ENCODE data around the gene AVP. TPM values are rescaled to one million over a fixed set of nuclear protein-coding genes. Genes with fewer than 3 reads are reported as not detected.
A peak's percentile ranks its signal among the peaks of the same experiment; 100 is the strongest.

AVP gene
- total RNA-seq, 1 experiment from 2014 or later = not detected

DNA sequence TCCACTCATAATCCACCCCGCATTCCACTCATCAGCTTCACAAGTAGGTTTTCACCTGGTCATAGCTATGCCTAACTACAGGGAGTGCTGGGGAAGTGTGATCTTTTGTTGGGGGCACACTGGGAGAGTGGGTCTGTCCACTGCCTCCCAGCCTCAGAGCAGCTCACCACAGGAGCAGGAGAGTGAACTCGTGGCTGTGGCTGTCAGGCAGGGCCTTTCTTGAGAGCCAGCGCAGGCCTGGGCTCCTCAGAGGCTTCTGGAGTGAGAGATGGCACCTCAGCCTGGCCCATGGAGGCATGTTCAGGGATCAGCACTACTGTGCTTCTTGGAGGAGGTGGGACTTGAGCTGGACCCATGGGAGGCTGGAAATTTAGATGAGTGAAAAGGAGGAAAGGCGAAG is 45.1 kb downstream of the AVP start:
- Histone ChIP-seq H2BK20ac (ENCODE audit: low read depth, low read length, poor library complexity, severe bottlenecking) (no peak overlapping the region), H3T11ph (ENCODE audit: low read length) (no peak overlapping the region), H3K4me1 (ENCODE audit: insufficient read depth, low read length) (peaks cover 8% of the 10 kb centered on the region; the same call in 1 of the 2 replicates), H3K27me3 (ENCODE audit: insufficient read depth, low read length) (no peaks in the 10 kb centered on the region), H3K23ac (ENCODE audit: insufficient read length, low read depth, low read length) (no peak overlapping the region), H3K27ac (ENCODE audit: insufficient read length, low read depth, low read length) (no peak overlapping the region), H2BK12ac (ENCODE audit: insufficient read length, low read depth, low read length) (no peak overlapping the region), H2BK15ac (ENCODE audit: low read depth, low read length) (no peak overlapping the region), H2AK5ac (ENCODE audit: insufficient read length, low read length) (no peak overlapping the region), H3K79me2 (ENCODE audit: insufficient read depth, low read length) (no peaks in the 10 kb centered on the region), H4K91ac (ENCODE audit: insufficient read length, low read depth, low read length) (no peak overlapping the region), H3K14ac (ENCODE audit: insufficient read depth, low read length) (no peak overlapping the region), H3K79me1 (ENCODE audit: insufficient read depth, low read depth, low read length, poor library complexity, severe bottlenecking) (no peaks in the 10 kb centered on the region), H3K4ac (ENCODE audit: low read depth, low read length) (no peak overlapping the region), H3K23me2 (ENCODE audit: insufficient read length, low read depth, low read length, poor library complexity, severe bottlenecking) (no peaks in the 10 kb centered on the region), H4K20me1 (ENCODE audit: control insufficient read depth, insufficient read depth, insufficient read length) (no peaks in the 10 kb centered on the region), H4K8ac (replicated peaks; ENCODE audit: insufficient read length, low read depth, low read length) (no peak overlapping the region), H3K18ac (ENCODE audit: insufficient read length, low read depth, low read length) (no peak overlapping the region), H4K5ac (ENCODE audit: insufficient read length, low read depth, low read length) (no peak overlapping the region), H2BK120ac (ENCODE audit: low read depth, low read length, poor library complexity, severe bottlenecking) (no peak overlapping the region), H3K56ac (ENCODE audit: insufficient read length, low read depth, low read length) (no peak overlapping the region), H3K4me2 (ENCODE audit: insufficient read depth, insufficient read length, low read length) (no peak overlapping the region), H3K9me3 (ENCODE audit: control insufficient read depth, low read depth, low read length) (no peaks in the 10 kb centered on the region), H3K9ac (ENCODE audit: extremely low read depth, insufficient read length, low read length) (no peak overlapping the region), H2BK5ac (ENCODE audit: insufficient read length, low read length) (no peak overlapping the region), H2AFZ (ENCODE audit: low read length) (no peak overlapping the region)
- Mint-ChIP-seq H3K4me1 (peaks cover 12 to 14% of the 10 kb centered on the region in 2 experiments), H3K4me3 (no peak overlapping the region), H3K27me3 (ENCODE audit: low read depth) (no peaks in the 10 kb centered on the region; the same call in 1 of the 2 replicates), H3K9me3 (no peaks in the 10 kb centered on the region), H3K36me3 (ENCODE audit: insufficient read depth in 1 of 3, low read depth in 3 of 3) (peaks cover 18 to 61% (median 54%) of the 10 kb centered on the region in 3 experiments), H3K27ac (peak overlapping the region in 1 of 3 experiments; percentile 37; a peak in 2 of 7 replicates)
- TF ChIP-seq, protein P1, sequence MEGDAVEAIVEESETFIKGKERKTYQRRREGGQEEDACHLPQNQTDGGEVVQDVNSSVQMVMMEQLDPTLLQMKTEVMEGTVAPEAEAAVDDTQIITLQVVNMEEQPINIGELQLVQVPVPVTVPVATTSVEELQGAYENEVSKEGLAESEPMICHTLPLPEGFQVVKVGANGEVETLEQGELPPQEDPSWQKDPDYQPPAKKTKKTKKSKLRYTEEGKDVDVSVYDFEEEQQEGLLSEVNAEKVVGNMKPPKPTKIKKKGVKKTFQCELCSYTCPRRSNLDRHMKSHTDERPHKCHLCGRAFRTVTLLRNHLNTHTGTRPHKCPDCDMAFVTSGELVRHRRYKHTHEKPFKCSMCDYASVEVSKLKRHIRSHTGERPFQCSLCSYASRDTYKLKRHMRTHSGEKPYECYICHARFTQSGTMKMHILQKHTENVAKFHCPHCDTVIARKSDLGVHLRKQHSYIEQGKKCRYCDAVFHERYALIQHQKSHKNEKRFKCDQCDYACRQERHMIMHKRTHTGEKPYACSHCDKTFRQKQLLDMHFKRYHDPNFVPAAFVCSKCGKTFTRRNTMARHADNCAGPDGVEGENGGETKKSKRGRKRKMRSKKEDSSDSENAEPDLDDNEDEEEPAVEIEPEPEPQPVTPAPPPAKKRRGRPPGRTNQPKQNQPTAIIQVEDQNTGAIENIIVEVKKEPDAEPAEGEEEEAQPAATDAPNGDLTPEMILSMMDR (conservative IDR thresholded peaks at IDR 0.05) = no peak
- no CpG with 5 or more reads among the region's 4 CpGs for WGBS (ENCODE audit: extremely low coverage, insufficient read length, low lambda C conversion rate)
- DNase-seq = no peak

Data from H9 (cell line).